Measurements from ENCODE around the gene STOX2.

Gene STOX2

DNA sequence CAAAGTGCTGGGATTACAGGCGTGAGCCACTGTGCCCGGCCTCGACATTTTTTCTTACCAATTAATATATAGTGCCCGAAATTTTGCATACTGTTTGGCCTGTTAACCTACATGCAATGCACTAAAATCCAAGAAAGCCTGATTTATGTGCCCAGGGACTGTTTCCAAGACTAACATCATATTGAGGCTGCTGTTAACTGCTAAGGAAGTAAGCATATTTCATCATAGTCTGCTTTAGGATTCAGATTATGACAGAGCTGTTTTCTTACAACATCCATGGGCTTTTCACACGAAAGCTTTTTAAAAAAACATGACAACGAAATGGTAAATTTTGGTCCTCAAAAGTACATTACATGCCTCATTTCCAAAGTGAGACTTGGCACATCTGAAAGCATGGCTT is 84.4 kb downstream of the STOX2 start:
- DNase-seq = no peak

DNA sequence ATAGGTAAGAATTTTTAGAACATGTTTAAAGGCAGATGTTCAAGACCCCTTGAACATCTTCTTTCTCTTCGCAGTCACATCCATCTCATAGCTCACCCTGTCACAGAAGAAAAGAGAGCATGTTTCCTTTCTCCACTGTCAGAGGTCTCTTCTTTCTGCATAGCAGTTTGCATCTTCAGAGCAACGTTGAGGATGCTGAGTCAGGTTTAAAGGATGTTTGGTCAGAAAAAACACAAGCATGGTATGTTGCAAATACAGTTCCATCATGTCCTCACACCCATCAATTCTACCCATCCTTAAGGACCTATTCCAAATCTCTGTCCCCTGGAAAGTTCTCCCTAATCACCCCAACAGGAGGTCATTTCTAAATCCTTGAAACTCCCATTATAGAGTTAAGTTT is 84.8 kb downstream of the STOX2 start:
- DNase-seq = no peak

DNA sequence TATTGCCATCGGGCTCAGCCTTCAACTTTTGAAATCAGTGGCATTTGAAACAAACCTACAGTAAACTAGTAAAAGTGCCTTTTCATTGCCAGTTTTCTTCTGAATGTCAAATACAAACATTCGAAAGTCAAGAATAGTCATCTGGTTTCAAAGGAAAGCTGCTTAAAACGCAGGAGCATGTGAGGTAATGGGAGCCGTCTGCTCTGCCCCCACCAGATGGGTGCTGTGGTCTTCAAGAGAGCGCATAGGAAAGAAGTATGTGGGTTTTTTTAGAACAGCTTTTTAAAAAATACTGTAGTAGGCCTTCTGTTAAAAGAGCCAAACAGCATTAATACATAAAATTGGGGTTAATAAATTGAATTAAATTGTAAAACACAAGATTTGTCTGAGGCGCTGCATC is 88.6 kb downstream of the STOX2 start:
- DNase-seq = no peak

DNA sequence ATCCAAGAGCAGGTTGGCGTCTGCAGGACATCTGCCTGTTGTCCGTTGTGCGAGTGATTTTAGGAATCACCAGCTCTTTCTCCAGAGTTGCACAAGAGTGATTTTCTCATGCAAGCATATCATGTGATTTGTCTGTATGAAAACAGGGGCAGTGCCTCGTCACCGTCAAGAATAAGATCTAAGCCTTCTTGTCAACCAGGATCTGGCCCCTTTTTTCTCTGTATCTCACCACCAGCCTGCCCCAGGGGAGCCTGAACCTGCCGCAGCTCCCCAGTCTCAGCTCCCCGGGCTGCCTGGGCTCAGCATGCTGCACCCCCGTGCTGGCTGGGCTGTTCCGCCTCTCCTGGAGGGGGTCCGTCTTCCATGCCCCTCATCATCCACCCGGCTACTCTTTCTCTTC is 90.5 kb downstream of the STOX2 start:
- DNase-seq = no peak

DNA sequence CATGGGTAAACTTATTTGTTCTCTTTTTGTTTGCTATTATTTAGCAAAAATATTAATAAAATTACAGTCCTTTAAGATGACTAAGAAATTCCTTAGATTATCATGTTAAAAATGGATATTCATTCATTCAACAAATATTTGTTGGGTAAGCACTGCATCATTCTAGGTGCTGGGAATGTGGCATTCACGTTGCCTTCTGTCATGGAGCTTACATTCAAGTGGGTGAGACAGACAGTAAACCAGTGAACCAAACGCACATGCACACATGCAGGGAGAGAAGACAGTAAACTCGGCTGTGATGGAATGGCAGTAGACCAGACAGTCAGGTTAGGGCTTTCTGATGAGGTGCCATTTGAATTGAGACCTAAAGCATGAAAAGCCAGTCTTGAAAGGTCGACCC is 91.8 kb downstream of the STOX2 start:
- no peak for DNase-seq

DNA sequence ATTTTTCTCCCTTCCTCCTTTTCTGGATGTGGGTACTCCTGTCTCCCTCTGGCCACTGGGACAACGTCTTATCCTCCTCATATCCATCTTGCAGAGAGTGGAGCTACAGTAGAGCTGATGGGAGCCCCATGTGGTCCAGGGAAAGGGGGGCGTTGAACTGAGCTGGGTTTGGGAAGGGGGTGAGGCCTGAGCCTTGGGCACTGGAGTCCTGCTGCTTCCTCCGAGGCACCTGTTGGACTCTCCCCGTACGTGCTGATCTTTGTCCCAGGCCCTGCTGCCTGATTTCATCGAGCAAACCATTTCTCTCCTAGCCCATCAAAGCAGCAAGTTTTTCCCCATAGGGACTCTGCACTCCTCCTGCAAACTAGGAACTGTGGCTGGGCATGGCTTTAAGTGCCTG is 94.3 kb downstream of the STOX2 start:
- DNase-seq = no peak

DNA sequence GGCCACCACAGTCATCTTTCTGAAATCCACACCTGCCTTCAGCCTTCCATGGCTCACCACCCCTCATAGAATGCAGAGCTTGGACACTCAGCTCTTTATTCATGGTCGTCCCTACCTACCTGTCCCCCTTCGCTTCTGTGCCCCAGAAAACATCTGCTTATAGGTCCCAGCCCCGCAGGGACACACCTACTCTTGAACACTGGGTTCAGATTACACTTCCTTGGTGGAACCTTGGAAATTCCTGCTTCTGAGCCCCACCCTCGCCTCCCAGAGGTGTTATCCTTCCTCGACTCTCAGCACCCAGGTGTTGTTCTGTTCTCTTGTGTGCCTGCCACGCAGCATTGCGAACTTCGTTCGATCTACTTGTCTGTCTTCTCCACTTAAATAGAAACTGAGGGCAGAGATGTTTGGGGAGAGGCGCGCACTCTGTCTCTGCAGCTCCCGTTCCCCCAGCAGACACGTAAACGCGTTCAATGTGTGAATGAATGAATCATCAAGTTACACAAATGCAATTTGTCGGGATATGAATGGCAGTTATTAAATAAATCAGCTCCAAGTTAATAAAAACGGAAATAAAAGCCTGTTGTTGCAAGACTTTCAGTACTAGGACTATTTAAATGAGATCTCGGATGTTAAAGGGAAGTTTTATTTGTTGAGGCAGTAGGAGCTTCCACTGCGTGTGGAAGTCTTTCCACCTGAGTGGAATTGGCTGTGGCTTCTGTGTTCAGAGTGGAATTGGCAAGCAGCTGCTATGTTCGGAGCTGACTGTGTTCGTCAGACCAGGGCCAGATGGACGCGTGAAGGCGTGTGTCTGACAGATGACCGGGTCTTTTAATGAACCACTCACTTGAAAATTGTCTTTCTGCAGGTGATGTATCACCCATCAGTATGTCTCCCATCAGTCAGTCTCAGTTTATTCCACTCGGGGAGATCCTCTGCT is 95.6 kb downstream of the STOX2 start:
- no peak for DNase-seq

DNA sequence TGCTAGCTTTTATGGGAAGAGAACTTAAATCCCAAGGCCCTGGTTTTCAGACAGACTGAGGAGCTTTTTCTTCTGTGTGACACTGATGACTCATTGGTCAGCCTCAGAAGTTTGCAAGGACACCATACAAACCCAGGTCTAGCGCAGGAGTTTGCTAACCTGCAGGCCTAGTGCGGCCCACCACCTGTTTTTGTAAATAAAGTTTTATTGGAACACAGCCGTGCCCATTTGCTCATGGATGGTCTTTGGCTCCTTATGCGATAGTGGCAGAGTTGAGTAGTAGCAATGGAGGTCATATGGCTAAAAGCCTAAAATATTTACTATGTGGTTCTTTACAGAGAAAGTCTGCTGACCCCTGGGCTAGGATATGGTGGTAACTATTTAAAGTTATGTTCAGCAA is 98.3 kb downstream of the STOX2 start:
- no peak for DNase-seq

DNA sequence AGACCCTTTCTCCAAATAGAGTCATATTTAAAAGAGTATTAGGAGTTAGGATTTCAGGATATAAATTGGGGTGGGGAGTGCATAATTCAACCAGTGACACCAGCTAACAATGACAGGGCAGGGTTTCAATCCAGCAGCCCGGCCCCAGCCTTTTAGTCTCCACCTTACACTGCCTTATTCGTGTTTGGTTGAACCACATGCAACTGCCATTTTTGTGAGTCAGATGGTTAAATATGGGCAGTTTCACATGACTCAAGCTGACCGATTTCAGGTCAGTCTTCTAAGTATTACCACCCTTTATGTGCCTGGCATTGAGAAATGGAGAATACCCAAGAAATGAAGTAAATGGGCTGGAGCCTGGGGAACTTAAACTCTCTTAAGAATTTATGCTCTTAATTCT is 102.8 kb downstream of the STOX2 start:
- no peak for DNase-seq

DNA sequence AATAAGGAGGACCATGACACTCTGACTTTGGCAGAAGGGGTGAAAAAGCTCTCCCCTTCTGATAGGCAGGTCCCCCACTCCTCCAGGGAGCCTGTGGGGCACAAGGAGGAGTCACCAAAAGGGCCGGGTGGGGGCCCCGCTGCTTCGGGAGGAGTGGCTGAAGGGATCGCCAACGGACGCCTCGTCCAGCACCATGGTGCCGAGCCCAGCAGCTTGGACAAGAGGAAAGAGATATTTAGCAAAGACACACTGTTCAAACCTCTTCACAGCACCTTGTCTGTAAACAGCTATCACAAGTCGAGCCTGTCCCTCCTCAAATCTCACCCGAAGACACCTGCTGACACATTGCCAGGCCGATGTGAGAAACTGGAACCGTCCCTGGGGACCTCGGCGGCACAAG is 105.6 kb downstream of the STOX2 start:
- no peak for DNase-seq

DNA sequence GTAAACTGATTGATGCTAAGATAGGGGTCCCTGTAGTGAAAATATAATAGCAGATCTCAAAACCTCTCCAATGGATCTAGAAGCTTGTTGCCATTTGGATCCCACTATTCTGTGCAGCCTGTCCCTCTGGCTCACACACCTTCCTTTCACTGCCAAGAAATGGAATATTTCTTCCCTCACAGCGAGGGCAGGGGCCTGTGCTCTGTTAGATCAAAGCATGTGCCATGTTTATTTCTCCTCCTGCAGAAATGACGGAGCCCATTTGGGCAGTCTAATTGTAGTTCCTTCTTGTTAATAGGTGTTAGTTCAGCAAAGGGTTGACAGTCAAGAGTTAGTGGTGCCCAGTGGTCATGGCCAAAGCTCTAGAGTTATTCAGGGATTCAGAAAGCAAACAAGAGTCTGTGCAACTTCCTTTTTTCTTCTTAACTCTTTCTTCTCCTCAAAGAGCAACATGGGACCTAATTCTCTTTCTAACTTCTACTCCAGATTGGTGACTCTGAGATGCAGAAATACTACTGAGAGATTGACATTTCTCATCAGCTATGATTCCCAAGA is 106.8 kb downstream of the STOX2 start:
- no peak for DNase-seq

DNA sequence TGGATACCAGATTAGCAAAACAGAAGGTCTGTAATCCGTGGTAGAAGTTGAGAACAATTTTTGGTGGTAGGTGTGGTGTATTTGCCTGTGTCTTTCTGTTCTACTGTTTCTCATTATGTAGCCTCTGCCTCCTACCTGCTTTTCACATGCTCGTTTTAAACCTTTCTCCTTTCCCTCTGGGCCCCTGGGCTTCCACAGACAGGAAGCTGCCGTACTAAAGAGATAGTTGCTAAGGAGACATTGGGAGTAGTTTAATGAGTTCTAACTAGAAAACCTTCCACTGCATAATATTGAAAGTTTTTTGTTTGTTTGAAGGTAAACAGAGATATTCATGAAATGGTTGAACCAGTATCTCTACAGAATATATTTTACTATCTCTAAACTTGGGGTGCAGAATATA is 107.8 kb downstream of the STOX2 start:
- DNase-seq = no peak

DNA sequence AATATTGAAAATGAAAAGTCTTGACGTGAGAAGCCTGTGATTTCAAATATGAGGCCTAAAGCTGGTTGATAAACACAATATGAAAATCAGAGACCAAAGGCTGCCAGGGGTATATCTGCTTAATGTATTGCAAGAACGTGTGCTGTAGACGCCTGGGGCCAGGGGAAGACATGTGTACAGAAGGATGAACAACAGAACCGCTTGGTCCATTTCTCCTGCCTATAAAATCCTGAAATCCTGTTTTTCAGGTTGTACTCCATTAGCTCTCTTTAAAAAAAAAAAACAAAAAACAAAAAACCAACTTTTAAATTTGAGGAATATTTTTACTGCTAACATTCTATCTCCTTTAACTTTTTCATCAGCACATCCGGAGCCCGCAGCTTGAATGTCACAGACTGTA is 109.2 kb downstream of the STOX2 start:
- no peak for DNase-seq

DNA sequence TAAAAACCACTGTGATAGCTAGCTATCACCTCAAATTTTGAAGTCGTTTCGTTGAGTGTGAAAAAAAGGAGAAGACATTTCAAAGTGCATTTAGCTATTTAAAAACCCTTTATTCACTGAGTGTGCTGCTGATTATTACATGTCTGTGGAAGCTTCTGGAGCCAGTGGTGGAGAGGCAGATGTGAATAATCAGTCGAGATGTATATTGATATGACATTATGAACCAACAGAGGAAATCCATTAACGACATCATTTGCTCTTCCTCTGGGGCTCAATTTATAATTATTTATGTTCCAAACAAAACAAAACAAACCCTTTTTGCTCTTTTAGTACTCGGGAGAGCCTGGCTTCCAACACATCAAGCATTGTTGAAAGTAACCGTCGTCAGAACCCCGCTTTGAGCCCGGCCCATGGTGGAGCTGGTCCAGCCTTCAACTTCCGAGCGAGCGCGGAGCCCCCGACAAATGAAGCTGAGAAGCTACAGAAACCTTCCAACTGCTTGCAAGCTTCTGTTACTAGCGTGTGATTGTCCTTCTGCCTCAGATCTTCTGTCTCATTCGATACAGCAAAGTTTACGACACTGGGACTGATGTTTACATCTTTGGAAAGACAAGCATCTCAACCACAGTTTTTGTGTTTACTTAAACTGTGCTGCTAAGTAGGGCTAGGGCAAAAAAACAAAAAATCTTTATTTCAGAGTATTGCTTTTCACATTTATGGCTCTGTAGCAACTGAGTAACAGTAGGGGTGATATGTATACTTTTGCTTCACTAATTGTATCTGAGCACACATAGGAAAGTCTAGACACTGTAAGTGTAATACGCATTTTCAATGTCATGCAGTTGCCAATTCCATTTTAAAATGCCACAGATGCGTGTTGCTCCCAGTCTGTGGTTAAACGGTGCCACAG is 111.9 kb downstream of the STOX2 start:
- no peak for DNase-seq

DNA sequence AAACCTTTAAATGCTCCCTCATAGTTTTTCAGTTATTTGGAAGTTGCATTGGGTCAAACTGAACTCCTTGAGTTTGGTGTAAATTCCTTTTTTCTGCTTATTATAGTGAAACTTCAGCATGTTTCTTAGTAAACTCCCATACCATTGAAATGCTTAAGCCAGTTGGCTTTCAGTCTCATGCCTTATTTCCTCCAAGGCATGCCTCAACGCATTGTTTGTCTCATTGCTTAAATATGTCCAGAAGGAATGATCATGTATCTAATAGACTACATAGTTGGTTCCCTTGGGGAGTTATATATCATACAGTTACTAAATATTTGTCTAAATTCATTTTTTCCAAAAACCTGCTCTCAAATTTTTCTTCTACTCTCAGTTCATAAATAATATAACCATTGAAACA is 114.0 kb downstream of the STOX2 start:
- no peak for DNase-seq

DNA sequence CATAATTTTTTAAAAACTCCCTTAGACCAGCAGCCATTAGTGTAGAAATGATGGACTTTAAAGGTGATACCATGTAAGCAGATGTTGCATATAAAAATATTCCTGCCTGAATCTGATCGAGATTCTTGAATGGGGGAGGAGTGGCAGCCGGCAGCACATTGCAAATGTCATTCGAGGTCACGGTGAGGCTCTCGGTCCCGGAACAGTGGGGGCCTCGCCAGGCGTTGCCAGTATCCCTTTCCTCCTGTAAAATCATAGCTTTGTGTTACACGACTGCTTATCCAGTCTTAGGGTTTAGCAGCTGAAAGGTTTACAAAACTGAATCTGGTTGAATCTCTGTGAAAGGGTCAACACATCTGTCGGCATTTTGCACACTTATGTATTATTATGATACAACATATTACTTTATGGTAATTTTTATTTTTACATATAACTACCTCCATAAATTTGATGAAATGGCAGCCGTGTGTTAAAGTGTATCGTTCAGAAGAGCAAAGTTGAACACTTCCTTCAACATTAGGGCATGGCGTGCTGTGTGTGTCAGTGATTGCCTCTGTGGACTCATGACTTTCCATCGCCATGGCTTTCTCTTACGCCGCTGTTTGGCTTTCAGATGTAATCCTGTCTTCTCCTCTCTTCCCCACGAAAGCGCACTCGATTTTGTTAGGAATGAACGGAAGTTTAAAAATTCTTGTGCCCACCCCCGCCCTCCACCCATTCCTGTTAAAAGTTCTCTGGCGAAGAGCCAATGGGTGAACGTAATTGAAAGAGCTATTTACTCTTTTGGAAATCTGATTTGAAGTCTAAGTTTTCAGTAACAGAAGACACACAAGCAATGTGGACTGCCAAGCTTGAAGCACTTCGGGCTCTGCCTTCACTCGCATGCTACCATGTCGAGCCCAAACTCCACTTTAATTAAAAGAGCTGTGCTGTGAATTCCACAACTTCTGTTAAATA is 114.8 kb downstream of the STOX2 start:
- no peak for DNase-seq

DNA sequence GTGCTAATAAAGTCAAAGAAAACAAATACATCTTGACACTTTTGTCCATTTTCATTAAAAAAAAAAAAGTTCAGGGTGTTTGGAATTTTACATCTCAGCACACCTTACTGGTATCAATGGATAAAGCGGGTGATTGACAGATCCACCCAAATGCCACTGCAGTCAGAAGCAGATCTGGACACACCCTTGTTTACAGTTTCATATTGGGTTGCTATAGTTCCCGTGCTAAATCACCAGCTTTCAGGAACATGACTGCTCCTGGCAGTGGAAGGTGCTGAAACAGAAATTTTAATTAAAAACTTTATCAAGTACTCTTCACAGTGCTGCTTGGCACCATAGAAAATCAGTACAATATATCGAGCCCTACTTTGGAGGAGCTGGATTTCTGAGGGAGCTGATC is 116.3 kb downstream of the STOX2 start:
- DNase-seq = no peak

DNA sequence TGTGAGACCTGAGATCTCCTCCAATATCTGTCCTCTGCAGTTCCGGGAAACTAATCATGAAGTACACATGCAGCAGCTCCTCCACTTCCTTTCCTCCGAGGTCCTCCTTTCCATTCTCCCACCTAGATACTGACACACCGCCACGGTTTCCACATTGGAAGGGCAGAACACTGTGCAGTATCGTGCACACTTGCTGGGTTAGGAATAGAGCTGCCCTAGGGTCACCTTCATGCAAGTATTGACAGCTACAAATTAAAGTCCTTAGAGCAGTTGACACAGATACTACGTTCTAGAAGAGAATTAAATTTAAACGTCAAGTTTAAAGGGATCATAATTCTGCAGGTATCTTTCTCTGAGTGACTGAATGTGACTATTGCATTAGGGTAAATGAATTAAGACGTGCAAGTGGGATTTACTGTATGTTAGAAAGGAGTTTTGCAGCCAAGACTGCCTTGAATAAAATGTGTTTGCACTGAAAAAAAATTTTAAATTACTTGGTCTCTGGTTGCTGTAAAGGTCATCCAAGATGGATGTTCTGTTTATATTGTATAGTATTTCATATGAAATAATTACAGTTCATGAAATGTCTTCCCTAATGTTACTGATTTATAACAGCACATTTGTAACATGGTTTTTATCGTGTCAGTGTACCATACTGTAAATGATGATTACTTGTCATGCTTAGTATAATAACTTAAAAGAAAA is 117.7 kb downstream of the STOX2 start:
- DNase-seq = no peak

DNA sequence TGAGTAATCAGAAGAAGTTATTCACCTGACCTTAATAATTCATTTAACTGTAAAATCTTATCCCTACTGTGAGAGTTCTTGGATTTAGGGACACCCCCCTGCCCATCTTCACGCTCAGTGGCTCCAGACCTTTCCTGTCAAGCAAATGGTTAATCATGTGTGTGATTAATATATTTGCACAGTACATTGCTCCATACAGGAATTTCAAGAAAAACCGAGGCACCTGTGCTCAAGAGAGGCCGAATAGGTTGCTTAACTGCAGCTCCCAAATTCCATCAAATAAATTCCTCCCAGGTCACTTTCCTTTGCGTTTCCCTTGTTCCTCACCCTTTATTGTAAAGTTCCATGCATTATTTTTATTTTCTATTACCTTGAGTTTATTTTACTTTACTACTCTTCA is 119.5 kb downstream of the STOX2 start:
- no peak for DNase-seq

DNA sequence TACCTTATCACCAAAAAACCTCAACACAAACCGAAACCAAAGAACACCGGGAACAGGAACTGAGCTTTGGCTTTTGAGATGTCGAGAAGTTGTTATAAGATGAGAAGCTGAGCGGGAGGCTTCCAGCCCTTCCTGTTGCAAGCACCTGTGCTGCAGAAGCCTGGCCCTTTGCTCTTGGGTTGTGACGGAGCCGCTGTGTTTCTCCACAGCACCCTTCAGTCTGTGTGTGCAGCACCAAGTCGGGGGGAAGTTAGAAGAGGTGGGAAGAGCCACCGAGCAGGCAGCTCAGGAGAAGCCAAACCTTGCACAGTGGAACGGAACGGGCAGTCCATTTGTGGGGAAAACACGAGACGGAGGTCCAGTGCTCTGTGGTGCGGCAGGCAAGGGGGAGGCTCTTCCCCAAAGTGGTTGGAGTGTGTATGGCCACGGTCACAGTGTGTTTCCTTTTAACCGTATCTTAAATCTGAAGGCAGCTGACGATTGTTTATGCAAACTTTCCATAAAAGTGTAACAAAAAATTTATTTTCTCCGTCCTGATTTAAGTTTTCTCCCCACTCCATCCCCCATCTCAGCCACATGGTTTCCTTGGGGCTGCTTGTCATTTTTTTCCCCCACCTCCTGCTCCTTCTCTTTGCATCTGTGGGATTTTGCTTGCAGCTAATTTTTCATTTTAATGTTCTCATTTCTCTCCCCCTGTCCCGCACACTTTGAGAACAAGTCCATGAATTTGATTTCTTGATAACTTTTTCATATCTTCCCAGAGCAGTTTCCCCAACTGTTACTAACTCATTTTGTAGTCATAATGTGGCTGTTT is 123.7 kb downstream of the STOX2 start:
- DNase-seq = peak in 1 of 2 donors; percentile 19

DNA sequence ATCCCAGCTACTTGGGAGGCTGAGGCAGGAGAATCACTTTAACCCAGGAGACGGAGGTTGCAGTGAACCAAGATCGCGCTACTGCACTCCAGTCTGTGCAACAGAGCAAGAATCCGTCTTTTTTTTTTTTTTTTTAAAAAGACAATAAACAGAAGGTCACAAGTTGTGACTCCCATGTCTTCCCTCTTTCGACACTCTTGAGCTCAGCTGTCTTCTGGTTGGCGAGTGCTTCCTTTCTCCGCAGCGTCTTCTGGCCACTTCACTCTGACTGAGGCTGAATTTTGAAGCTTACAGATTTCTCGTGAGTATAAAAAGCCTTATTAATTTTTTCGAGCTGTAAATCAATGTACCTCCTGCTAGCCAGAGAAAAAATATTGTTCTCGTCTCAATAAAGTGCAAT is 124.9 kb downstream of the STOX2 start:
- DNase-seq = no peak

Data from stimulated activated CD4-positive, alpha-beta T cell treated with anti-CD3 and anti-CD28 coated beads, Interleukin-2, amount 100 ng/mL, for 24 hours (primary cell).